Testis (tissue), 3 donors: ENCODE data around the gene HOXA13. TPM values are rescaled to one million over a fixed set of nuclear protein-coding genes. Genes with fewer than 3 reads are reported as not detected.

ENCODE experiments used
- DNase-seq: peaks from one replicate; pipeline ENCODE4 v3.0.0-alpha.2; 2019
- H3K27ac ChIP-seq, 2 donors: fragments of 200-600 bp; sonication (generic); one replicate each; pipeline ENCODE4 v1.5.1; 2019
- H3K27me3 ChIP-seq: fragments of 200-600 bp; sonication (generic); one replicate; pipeline ENCODE4 v1.5.1; 2019
- H3K36me3 ChIP-seq: fragments of 200-600 bp; sonication (generic); one replicate; pipeline ENCODE4 v1.5.1; 2017; ENCODE audit warnings: low read depth; ENCODE audit errors: missing control alignments
- H3K4me1 ChIP-seq: fragments of 200-600 bp; sonication (generic); one replicate; pipeline ENCODE4 v1.5.1; 2019
- H3K4me3 ChIP-seq, 2 donors: fragments of 200-600 bp; sonication (generic); one replicate each; pipeline ENCODE4 v1.5.1; 2017 to 2019
- H3K9me3 ChIP-seq: fragments of 200-600 bp; sonication (generic); one replicate; pipeline ENCODE4 v1.5.1; 2017
- CTCF ChIP-seq, 3 experiments: fragments of 450-650 bp in 2 of 3; fragments of 200-600 bp in 1 of 3; sonication (generic) in 1 of 3; IDR thresholded peaks; one replicate each; pipeline ENCODE4 v1.5.1; 2016 to 2019; ENCODE audit warnings: antibody characterized with exemption in 3 of 3, mild to moderate bottlenecking in 2 of 3, moderate library complexity in 1 of 3
- POLR2A ChIP-seq: fragments of 450-650 bp; IDR thresholded peaks from one replicate; pipeline ENCODE4 v1.6.1; 2017; ENCODE audit warnings: antibody characterized with exemption, mild to moderate bottlenecking, moderate library complexity
- WGBS, 2 donors: methylation state at CpG; one replicate each; pipeline ENCODE4 v1.1.5; 2018; 5-methylcytosine and 5-hydroxymethylcytosine counted together
- intact Hi-C: fragments of 100-400 bp; cut with DNase I; formaldehyde crosslinking; loops from one replicate; pipeline ENCODE4 v1.15.1; 2023; ENCODE audit warnings: low total_unique reads
- polyA plus RNA-seq: library from polyadenylated mRNA; stranded (reverse); fragments of 350-450 nt; fragmentation: Illumina TruSeq; extraction: RNeasy Lipid Tissue Mini Kit (QIAGEN cat#74804); gene quantifications from one replicate; pipeline ENCODE4 v1.2.3, GENCODE V29; 2014; ENCODE audit warnings: low read depth, low replicate concordance; ENCODE audit not compliant: insufficient read depth
- total RNA-seq, 2 donors: library from RNA; depleted of rRNA; stranded (reverse); fragments of >200 nt; gene quantifications; one replicate each; pipeline ENCODE4 v1.2.3, GENCODE V29; 2016

HOXA13 gene
- total and polyA plus RNA-seq, 3 donors from 2014 or later, result 0.30 TPM; not detected in 2

GRCh38 chr7:27235387-27236311 lies 35.8 kb upstream of the HOXA13 start:
- H3K4me1 ChIP-seq, result peaks cover 5% of the 10 kb centered on the region
- no peaks in the 10 kb centered on the region for H3K27me3 ChIP-seq
- TF ChIP-seq CTCF (IDR thresholded peaks at IDR 0.05) (peak in 2 of 3 experiments; percentile 24 to 28), POLR2A (no peak)
- intact Hi-C loops, result loop anchor here (10.0 kb wide), 1 partner anchor 339 kb away; no protein-coding TSS in a partner anchor
- no peaks in the 10 kb centered on the region for H3K36me3 ChIP-seq
- DNase-seq, result peak; percentile 67
- H3K4me3 ChIP-seq, result peak overlapping the region; percentile 6 to 42
- H3K9me3 ChIP-seq, result no peaks in the 10 kb centered on the region
- H3K27ac ChIP-seq, result no peak overlapping the region
- WGBS, 2 donors, result 0 to 6% methylated on average over 6 to 66 of the region's 66 CpGs

DNA sequence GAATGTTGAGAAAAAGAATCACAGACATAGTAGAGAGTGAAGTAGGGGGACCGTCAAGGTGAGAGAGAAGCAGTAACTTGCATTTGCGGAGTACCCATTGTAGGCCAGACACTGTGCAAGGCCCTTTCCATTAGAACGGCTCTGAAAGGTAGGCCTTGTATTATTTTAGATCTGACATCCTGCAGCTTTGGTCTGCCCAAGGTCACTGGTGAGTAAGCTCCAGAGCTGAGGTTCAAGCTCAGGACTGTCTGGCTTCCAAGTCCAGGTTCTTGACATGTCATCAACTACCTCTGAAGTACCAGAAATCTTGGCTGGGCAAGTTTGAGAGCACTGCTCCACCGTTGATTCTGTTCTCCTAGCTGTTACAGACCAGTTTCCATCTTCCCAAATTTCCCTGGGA lies 29.6 kb upstream of the HOXA13 start:
- intact Hi-C loops, result no loop called here
- H3K27ac ChIP-seq, result no peak overlapping the region
- TF ChIP-seq POLR2A (no peak), CTCF (IDR thresholded peaks at IDR 0.05) (no peak)
- no peaks in the 10 kb centered on the region for H3K4me1 ChIP-seq
- H3K9me3 ChIP-seq, result no peaks in the 10 kb centered on the region
- DNase-seq, result no peak
- WGBS, 2 donors, result 92 to 95% methylated on average over 4 of the region's 4 CpGs
- no peak overlapping the region for H3K4me3 ChIP-seq
- H3K27me3 ChIP-seq, result no peaks in the 10 kb centered on the region
- no peaks in the 10 kb centered on the region for H3K36me3 ChIP-seq

DNA sequence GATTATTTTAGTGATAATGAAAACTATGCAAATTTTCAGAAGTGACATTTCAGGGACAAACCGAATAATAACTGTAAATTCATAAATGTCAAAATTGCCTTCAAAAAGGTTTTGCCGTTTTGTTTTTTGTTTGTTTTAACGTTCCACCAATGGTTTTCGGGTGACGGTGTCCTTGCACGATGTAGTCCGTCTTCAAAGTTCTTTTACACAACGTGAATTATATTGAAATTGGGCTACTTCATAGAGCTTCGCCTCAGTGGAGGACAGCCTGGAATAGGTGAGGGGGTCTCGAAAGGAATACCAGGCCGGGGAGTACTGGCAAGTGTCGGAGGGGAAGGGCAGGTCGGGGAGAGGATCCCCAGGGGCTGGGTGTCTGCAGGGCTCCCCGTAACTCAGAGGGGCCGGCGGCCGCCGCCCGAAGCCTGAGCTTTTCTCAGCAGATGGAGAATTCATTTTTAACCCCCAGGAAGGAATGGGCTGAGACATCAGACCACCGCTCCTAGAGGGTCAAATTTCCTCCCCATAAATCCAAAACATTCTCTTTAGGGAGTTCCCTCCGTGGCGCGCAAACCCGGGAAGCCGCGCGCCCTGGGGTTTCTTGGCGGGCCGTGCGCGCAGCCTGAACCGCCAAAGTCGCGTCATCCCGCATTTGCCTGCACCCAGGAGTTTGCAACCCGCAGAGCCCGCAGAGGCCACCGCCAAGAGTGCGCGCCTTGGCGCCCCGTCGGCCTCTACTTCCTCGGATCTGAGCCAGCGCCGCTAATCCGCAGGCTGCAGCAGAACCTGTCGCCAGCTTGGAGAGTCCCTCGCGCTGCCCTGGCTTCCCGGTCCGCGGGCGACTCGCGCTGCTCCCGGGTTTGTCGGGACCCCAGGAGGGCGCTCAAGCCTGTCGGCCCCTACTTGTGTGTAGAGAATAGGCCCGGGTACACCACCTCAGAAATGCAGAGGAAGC lies 25.4 kb upstream of the HOXA13 start:
- 13 to 15% methylated on average over 21 to 61 of the region's 61 CpGs for WGBS, 2 donors
- no peak overlapping the region for H3K27ac ChIP-seq
- no peak for DNase-seq
- H3K36me3 ChIP-seq, result no peaks in the 10 kb centered on the region
- H3K27me3 ChIP-seq, result no peaks in the 10 kb centered on the region
- H3K4me1 ChIP-seq, result no peaks in the 10 kb centered on the region
- H3K4me3 ChIP-seq, result peak overlapping the region; percentile 5 to 10
- no peaks in the 10 kb centered on the region for H3K9me3 ChIP-seq
- intact Hi-C loops, result no loop called here
- TF ChIP-seq CTCF (IDR thresholded peaks at IDR 0.05) (no peak), POLR2A (no peak)

GRCh38 chr7:27223941-27224575 lies 24.2 kb upstream of the HOXA13 start:
- no peak for DNase-seq
- Histone ChIP-seq H3K4me1 (no peaks in the 10 kb centered on the region), H3K36me3 (no peaks in the 10 kb centered on the region), H3K9me3 (no peaks in the 10 kb centered on the region), H3K4me3 (no peak overlapping the region), H3K27ac (no peak overlapping the region), H3K27me3 (no peaks in the 10 kb centered on the region)
- intact Hi-C loops, result no loop called here
- no peak for TF ChIP-seq CTCF (IDR thresholded peaks at IDR 0.05)
- no peak for TF ChIP-seq POLR2A
